ENCODE data around the gene CWC27. TPM values are rescaled to one million over a fixed set of nuclear protein-coding genes. Genes with fewer than 3 reads are reported as not detected.
A peak's percentile ranks its signal among the peaks of the same experiment; 100 is the strongest.

CWC27 gene, protein sequence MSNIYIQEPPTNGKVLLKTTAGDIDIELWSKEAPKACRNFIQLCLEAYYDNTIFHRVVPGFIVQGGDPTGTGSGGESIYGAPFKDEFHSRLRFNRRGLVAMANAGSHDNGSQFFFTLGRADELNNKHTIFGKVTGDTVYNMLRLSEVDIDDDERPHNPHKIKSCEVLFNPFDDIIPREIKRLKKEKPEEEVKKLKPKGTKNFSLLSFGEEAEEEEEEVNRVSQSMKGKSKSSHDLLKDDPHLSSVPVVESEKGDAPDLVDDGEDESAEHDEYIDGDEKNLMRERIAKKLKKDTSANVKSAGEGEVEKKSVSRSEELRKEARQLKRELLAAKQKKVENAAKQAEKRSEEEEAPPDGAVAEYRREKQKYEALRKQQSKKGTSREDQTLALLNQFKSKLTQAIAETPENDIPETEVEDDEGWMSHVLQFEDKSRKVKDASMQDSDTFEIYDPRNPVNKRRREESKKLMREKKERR
- 5.0 TPM for total RNA-seq

DNA sequence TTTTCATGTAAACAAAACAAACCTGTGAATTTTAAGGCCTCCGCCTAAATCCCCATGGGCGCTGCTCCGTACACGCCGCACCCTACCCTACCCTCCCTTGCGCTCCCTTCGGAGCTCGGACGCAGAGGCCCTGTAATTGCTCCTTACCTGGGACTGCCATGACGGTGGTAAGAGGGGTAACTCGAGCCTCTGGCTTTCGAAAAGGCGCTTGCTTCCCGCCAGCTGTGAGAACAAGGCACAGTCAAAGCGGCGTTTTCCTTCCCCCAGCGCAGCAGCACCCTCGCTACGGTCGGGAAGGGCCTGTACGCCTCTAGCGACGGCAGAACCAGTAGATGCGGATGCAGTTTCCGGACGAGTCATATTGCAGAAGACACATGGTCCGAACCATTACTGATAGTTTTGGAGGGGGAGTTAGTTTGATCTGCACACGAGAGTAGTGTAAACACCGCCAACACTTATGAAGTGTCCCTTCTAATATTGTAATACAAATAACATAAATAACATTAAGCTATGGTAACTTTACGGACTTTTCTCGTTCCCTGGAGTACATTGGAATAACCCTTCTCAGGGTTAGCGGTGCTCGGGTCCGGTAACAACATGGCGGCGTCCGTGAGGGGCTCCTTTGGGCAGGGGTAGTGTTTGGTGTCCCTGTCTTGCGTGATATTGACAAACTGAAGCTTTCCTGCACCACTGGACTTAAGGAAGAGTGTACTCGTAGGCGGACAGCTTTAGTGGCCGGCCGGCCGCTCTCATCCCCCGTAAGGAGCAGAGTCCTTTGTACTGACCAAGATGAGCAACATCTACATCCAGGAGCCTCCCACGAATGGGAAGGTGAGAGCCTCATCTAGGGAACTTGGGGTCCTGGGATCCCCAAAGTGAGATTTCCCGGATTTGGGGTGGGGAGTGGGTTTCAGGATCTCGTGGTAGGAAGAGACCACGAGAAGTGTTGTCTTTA is at the start of gene CWC27, which contains the start of gene SREK1IP1:
Gene CWC27, plus strand, starts transcription at position 573 of the 955 bp plus-strand sequence. Its CDS starts 217 bp downstream, at position 790.
Gene SREK1IP1, minus strand, starts transcription at position 334 of the 955 bp plus-strand sequence. Its CDS starts 174 bp downstream, at position 160.
- peak; percentile 97 for ATAC-seq

DNA sequence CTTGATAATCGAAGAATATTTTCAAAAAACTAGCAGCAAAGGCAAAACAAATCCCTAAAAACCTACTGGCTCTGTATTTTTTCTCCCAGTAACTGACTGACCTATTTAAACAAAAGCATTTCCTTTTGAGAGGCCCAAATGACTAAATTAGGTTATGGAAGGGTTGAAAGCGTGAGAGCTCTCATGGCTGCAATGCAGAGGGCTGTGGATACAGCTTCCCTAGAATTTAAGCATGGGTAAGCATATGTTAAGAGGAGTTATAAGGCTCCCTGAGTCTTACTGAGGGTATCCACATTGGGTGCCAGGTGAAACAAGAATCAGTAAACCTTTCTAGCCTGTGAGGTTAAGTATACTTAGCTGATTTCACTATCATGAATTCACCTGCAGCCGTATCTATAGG is 46.1 kb upstream of the CWC27 start:
- ATAC-seq (no peak), DNase-seq (ENCODE audit: low spot score) (no peak)

More for the DNA sequence above, at the start of gene CWC27, which contains the start of gene SREK1IP1:
- peak; percentile 86 for DNase-seq (ENCODE audit: low spot score)

DNA sequence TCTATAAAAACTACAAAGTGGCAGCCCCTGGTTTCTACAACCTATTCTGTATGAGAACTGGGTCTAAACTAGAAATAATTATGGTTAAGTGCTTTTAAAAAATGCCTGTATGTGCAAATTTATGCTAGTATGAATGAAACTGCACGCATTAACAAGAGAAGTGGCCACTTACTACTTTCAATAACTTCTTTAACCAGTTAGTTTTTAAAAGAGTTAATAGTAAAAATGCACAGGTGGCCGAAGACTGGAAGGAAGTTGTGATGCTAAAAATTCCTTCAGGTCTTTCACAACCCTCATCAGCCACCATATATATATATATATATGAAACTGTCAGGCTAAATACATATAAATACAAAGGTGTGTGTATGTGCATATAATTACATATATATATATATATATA is 41.6 kb upstream of the CWC27 start:
- DNase-seq (ENCODE audit: low spot score) = no peak
- ATAC-seq = no peak

DNA sequence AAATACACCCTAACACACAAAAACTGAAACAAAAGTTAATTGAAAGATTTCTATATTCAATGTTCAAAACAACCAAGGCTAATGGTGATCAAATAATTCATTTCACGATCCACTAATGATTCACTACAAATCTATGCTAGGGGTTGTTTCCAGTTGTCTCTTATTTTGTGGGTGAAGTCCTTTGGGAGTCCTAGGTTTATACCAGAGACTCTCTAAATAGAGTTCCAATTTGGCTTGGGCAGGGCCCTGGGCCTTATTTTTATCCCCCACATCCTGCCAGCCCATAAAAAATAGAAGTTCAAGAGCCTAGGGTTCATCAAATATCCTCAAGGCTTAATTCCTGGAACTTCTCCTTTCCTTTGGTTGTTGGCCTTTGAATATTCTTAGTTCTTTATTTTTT is 26.3 kb upstream of the CWC27 start:
- DNase-seq (ENCODE audit: low spot score) (no peak), ATAC-seq (no peak)

DNA sequence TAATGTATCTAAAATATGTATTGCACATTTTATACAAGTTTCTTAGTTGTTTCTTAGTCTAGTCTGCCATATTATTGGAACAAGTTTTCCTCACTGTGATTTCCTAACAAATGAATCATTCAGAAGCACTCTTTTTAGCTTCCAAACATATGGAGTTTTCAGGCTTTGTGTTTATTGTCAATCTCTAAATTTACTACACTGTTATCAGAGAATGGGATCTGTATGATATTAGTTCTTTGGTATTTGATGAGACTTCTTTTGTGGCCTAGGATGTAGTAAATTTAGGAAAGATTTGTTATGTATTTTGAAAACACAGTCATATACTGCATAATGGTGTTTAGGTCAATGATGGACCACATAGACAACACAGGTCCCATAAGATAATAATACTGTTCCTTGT is 25.9 kb upstream of the CWC27 start:
- ATAC-seq = no peak
- no peak for DNase-seq (ENCODE audit: low spot score)

DNA sequence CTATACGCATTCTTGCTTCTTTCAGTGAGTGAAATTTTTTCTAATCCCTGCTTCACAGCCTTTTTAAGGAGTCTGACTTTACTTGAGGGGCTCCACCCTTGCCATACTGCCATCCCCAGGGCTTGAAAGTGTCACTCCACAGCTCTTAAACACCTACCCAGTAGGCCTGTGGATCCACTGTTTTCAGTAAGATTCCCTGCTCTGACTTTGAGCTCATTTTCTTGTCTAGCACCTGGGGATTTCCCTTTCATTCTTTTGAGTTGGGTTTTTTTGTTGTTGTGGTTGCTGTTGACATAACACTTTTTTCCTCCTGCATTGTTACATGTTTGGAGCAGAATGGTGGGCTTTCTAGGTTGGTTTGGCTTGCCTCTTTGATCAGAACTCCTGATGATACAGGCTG is 23.8 kb upstream of the CWC27 start:
- no peak for DNase-seq (ENCODE audit: low spot score)
- no peak for ATAC-seq

DNA sequence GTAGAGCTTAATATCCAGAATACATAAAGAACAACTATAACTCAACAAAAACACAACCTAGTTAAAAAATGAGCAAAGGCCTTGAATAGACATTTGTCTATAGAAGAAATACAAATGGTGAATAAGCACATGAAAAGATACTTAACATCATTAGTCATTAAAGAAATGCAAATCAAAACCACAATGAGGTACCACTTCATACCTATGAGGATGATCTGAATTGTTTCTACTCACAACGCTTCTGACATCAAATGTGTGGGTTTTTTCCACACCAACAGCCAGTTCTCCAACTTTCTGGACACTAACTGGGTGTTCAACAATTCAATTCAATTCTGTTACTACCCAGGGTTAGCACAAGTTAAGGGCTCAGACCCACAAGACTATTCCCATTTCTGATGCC is 22.3 kb upstream of the CWC27 start:
- ATAC-seq = no peak

DNA sequence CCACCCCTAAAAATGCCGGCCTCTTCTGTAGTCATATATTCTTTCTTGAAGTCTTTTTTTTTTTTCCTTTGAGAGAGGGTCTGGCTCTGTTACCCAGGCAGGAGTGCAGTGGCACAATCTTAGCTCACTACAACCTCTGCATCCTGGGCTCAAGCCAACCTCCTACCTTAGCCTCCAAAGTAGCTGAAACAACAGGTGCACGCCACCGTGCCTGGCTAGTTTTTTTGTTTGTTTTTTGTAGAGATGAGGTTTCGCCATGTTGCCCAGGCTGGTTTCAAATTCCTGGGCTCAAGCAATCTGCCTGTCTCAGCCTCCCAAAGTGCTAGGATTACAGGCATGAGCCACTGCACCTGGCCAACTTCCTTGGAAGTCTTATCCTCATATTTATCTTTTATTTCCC is 19.3 kb upstream of the CWC27 start:
- ATAC-seq = no peak
- no peak for DNase-seq (ENCODE audit: low spot score)

More for the DNA sequence above, 22.3 kb upstream of the CWC27 start:
- DNase-seq (ENCODE audit: low spot score) = no peak

DNA sequence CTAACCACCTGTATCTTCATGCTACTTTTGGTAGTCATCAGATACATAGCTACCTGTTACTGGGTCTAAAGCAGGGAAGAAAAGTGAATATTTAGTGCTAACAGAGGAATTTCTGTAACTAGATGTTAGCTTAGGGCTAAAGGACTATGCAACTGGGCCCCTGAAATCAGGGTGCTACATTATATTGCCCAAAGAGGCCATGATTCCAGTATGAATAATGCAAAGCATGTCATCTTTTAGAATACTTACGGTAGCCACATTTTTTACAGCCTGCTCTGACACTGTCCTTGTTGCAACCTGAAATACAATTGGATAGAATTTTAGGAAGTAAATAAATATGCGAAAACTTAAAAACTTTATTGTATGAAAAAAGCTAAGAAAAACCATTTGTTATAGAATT is 14.7 kb upstream of the CWC27 start:
- ATAC-seq = no peak

DNA sequence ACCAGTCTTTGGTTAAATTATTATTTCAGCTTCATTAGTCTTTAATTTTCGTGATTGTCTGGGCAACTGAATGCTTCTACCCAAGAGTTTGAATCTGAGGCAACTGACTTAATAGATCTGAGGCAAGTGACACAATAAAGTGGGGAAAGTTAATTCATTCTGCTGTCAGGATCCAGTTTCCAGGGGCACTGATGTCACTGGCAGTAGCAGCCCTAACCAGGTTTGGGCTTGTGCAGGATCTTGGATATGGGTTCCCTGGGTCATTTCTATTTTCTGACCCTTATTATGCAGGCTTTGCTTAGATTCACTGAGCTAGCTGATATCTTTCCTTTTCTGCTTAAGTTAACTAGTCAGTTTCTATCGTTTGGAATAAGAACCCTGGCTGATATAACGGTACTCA is 9.8 kb upstream of the CWC27 start:
- DNase-seq (ENCODE audit: low spot score) (no peak), ATAC-seq (no peak)

More for the DNA sequence above, 14.7 kb upstream of the CWC27 start:
- DNase-seq (ENCODE audit: low spot score) = no peak

DNA sequence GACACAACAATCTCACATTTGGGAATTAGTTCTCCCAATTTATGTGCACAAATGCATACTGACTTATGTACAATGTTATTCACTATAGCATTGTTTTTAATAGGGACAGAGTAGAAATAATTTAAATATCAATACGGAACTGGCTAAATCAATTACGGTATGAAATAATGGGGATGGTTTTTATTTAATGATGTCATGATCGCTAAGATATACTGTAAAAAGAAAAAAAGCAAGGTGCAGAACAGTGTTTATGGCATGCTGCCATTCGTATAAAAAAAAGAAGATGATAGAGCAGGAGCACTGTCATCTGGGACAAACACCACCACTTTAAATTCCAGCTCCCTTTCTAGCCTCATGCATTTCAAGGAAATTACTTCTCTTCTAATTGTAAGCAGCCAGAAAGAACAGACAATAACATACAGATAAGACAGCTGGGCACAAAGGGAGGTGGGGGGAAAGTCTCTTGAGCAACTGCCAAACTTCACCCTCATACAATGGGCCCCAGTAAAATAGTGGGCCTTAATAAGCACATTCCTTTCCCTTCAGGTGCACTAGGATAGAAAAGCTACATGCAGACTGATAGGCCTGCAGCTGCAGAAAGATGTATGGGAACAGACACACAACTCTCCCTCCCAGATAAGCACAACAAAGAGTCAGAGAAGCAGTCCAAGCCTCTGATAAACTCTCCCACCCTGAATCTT is 8.6 kb upstream of the CWC27 start:
- ATAC-seq (no peak), DNase-seq (ENCODE audit: low spot score) (no peak)

DNA sequence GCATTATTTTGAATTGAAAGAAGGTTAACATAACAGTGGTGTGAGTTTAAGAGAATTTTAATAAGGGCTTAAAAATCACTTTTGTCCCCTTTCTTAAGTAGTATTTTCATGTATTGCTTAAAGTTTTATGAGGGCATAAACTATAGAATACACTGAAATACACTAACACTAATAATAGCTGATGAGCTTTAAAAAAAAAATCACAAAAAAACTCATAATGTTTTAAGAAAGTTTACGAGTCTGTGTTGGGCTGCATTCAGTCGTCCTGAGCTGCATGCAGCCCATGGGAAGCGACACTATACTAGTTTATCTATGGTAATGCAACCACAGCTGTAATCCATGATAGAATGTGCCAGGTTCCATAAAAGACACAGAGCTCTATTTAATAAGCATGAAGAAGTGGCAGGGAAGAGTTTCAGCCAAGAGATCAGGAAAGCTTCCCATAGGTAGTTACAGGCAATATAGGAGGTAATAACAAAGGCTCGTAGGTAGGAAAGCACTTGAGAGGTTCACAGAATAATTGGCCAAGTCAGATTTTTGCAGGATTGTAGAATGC is 4.7 kb upstream of the CWC27 start:
- DNase-seq (ENCODE audit: low spot score) (no peak), ATAC-seq (no peak)

DNA sequence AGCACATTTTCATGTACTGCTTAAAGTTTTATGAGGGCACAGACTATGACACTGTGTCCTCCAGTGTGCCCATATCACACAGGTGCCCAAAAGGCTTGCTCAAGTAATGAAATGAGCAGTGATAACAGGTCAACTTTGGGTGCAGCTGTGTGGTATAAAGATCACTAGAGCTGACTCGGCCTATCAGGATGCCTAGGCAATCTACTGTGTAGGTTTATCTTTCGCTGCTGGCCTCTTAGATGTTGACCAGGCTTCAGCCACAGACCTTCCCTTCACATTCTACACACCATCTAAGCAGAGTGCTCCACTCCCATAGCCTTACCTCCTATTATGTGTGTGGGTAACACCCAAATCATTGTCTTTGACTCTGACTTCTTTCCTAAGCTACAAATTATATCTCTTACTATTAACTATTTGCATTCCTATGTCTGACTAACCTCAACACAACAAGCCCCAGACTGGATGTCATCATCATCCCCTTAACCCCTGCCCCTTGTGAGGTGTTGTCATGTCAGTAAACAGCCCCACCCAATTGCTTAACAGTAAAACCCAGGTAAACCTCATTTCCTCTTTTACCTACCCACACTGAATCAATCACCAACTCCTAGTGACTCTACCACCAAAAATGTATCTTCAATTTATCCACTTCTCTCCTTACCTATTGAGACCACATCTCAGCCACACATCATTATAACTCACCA is 2.8 kb upstream of the CWC27 start:
- ATAC-seq (no peak), DNase-seq (ENCODE audit: low spot score) (no peak)

DNA sequence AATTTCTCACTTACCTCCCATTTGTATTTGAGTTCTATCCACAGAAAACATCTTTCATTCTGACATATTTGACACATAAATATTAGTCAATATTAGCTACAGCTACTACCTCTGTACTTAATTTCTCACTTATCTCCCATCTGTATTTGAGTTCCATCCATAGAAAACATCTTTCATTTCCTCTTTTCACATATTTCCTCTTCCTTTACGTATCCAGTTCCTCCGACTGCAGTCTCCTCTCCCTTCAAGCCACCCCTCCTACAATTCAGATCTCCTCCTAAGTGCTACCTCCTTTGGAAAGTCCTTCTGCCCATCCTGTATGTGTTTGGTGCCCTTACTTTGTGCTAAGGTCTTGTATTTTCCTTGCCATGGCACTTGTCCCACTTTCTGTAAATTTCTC is 1.8 kb upstream of the CWC27 start:
- ATAC-seq = no peak

DNA sequence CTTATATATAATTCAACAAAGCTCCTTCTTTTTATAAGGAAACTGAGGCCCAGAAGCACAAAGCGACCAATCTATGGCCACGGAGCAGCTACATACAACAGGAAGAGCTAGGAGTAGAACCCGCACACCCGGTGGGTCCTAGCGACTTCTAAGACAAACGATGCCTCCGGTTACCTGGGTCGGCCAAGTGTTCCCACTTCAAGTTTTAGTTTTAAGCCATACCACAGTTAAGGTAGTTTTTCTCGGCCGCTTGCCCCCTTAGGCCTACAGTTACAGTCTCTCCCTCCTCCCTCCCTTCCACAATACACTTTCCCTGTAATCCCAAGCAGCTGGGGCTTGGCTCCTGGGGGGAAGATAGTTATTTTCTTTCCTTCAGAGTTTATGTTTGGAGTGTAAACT is 772 bp upstream of the CWC27 start:
- DNase-seq (ENCODE audit: low spot score) (peak; percentile 46), ATAC-seq (peak; percentile 49)

More for the DNA sequence above, 1.8 kb upstream of the CWC27 start:
- no peak for DNase-seq (ENCODE audit: low spot score)

DNA sequence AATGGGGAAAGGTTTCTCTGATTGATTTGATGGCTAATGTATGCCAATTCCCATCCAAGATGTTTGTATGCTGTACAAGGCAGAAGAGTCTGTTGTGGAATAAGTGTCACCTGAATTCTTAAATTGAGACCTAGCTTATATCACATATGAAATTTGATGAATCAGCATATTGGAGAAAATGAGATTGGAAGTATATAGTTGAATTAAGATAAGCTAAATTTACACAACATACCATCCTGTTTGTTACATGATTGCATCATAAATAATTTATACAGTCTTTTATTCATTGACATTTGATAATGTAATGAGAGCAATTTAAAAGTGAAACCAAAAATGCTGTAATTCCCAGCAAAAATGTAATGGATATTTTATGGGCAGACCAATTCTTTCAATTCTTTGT is 1.1 kb downstream of the CWC27 start:
- ATAC-seq = no peak
- DNase-seq (ENCODE audit: low spot score) = no peak

DNA sequence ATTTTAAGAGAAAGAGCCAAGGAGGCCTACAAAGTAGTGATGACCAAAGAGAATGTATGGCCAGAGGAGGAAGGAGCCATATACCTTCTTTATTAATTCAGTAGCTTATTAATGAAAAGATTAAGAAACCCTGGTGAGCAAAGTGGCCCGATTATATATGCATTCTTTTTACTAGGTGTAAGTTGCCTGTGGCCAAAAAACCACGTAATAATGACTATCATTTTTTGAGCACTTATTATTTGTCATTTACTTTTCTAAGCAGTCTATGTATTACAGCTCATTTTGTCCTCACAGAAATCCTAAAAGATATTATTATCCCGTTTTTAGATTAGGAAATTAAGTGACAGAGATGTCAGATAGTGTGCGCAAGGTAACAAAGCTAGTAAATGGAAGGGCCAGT is 3.0 kb downstream of the CWC27 start:
- ATAC-seq (no peak), DNase-seq (ENCODE audit: low spot score) (no peak)

DNA sequence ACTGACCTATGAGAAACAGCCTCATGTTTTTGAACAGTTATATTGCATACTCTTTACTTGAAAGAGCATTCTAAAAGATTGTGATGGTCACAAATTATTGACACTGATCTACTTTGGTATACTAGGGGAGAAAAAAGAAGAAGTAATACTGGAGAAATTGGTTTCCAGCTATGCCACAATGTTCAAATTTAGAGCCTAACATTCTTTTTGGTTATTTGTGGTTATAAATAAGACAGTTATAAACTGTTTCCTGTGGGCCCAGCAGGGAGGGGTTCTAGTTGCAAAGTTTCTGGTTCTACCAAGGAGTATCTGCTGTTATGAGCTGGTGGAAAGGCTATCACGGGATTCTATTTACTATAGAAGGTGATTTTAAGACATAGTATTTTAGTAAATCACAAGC is 4.8 kb downstream of the CWC27 start:
- DNase-seq (ENCODE audit: low spot score) (no peak), ATAC-seq (no peak)

DNA sequence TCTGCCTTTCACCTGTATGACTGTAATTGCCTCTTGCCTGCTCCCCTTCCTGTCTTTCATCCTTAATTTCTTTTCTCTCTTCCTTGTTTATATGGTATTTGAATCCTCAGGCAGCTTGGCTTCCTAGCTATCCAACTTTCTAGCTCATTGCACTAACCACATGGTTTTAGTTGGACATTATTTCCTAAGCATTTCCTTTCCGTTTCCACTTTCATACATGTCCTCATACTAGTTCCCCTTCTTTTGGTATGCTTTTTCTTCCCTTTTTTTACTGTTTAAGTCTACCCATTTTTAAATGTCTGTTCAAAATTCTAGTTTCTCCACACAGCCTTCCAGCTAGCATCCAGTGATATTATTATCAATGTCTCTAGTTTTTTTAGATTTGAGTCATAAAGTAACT is 6.6 kb downstream of the CWC27 start:
- DNase-seq (ENCODE audit: low spot score) (no peak), ATAC-seq (no peak)

DNA sequence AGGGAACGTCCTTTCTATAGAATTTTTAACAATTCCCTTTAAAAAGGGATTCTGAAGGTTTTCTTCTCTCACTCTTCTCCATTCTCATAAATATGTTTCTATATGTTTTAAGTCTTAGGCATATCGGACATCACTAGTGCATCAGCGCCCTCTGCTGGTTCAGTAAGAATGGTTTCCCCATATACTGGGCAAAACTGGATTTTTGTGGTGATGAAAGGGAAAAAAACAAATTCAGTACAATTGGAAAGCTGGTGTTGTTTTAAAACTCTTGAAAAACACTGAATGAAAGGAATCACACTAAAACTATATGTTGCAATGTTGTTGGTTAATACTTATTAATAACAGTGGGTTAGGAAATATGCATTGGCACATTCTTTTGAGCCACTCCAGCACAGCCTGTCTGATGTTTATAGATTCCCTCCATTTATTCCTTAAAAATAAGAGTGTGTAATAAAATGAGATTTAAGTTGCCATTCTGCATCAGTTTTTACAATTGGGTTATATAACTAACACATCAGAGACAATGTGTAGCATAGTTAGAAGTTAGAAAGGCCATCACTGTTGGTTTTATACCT is 15.8 kb downstream of the CWC27 start:
- ATAC-seq = peak; percentile 83
- DNase-seq (ENCODE audit: low spot score) = peak; percentile 55

Data from left lobe of liver (tissue), 2 donors.